Measurements from ENCODE around the gene FAM111A. TPM values are rescaled to one million over a fixed set of nuclear protein-coding genes. Genes with fewer than 3 reads are reported as not detected.
"Not testable (repeated sequence)": the region's sequence is repeated elsewhere in the genome, so short reads cannot be mapped to it uniquely, and the experiment has no call there.

The FAM111A gene
- total RNA-seq, 1 donor from 2014 or later, result 13.1 TPM

DNA sequence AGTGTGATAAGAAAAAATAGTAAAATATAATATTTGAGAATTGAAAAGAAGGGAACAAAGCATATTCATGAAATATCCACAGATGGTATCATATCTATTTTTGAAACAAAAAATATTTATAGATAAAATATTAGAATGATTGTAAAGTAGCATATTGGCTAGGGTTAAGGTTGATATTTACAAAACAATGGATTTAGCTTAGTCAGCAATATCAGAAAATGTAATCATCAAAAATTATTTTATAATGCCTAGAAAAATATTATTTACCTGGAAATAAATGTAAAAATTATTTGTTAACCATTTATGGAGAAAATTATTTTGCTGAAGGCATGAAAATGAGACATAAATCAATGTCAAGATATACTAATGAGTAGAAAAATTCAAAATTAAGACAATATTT lies 22.8 kb upstream of the FAM111A start:
- Mint-ChIP-seq H3K36me3 (ENCODE audit: low read depth, unreplicated experiment) (no peaks in the 10 kb centered on the region), H3K9me3 (ENCODE audit: unreplicated experiment) (peaks cover 14% of the 10 kb centered on the region), H3K4me1 (ENCODE audit: low read depth, unreplicated experiment) (no peaks in the 10 kb centered on the region), H3K27me3 (ENCODE audit: low read depth, unreplicated experiment) (no peaks in the 10 kb centered on the region), H3K4me3 (ENCODE audit: unreplicated experiment) (no peak overlapping the region), H3K27ac (ENCODE audit: unreplicated experiment) (no peak overlapping the region)
- H3K79me2 ChIP-seq (ENCODE audit: insufficient read depth, low read length), result no peaks in the 10 kb centered on the region
- no peak overlapping the region for H2AFZ ChIP-seq (ENCODE audit: low read depth, low read length)
- H3K9me3 ChIP-seq (ENCODE audit: insufficient read depth, low read depth, low read length), result peaks cover 5% of the 10 kb centered on the region
- H3K9ac ChIP-seq (ENCODE audit: low read length), result no peak overlapping the region
- H3K36me3 ChIP-seq (ENCODE audit: insufficient read depth, low read length), result no peaks in the 10 kb centered on the region
- DNase-seq (ENCODE audit: low read depth), result no peak
- no peaks in the 10 kb centered on the region for H3K27me3 ChIP-seq (ENCODE audit: insufficient read depth, low read length)
- no peaks in the 10 kb centered on the region for H3K4me1 ChIP-seq (ENCODE audit: insufficient read depth, low read length)
- no peaks in the 10 kb centered on the region for H4K20me1 ChIP-seq (ENCODE audit: insufficient read depth, low read length)
- no peak for FAIRE-seq
- TF ChIP-seq, protein P1, sequence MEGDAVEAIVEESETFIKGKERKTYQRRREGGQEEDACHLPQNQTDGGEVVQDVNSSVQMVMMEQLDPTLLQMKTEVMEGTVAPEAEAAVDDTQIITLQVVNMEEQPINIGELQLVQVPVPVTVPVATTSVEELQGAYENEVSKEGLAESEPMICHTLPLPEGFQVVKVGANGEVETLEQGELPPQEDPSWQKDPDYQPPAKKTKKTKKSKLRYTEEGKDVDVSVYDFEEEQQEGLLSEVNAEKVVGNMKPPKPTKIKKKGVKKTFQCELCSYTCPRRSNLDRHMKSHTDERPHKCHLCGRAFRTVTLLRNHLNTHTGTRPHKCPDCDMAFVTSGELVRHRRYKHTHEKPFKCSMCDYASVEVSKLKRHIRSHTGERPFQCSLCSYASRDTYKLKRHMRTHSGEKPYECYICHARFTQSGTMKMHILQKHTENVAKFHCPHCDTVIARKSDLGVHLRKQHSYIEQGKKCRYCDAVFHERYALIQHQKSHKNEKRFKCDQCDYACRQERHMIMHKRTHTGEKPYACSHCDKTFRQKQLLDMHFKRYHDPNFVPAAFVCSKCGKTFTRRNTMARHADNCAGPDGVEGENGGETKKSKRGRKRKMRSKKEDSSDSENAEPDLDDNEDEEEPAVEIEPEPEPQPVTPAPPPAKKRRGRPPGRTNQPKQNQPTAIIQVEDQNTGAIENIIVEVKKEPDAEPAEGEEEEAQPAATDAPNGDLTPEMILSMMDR (IDR thresholded peaks at IDR 0.05; ENCODE audit: insufficient read depth, low read depth, low read length), result no peak
- no peak for TF ChIP-seq EZH2 (IDR thresholded peaks at IDR 0.05; ENCODE audit: insufficient read depth, low read length)
- no peak overlapping the region for H3K4me3 ChIP-seq (ENCODE audit: insufficient read depth, low read depth, low read length)
- H3K27ac ChIP-seq (ENCODE audit: low read depth, low read length), result no peak overlapping the region
- H3K4me2 ChIP-seq (ENCODE audit: low read length), result no peak overlapping the region

DNA sequence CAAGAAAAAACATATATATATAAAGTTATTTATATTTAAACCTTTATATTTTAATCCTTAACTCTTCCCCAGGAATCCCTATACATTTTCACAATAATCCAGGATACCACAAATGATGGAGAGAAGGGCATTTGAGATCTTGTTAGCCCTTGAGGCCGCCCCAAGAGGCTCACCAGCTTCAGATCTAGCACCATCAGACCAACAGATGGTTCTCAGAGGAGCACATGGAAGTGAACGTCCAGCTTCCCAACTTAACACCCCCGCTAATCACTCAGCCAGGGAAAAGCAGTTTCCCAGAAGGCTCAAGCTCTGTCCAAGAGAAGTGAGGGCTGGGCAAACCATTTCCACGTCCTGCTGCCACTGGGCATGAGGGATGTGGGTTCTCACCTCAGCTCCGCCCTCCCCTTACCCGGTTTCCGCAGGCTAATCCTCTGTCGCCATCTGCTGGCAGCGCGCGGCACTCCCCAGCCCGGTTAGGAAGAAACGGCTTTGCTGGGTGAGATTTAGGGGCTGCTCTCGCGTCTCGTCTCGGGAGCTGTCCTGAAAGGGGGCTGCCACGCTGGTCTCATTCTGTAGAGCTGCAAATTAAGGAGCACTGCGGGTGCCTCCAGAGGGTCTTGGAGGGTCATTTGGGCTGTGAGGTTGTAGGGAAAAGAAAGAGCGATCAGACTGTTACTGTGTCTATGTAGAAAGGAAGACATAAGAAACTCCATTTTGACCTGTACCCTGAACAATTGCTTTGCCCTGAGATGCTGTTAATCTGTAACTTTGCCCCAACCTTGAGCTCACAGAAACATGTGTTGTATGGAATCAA lies 6.8 kb upstream of the FAM111A start:
- H3K9me3 ChIP-seq (ENCODE audit: insufficient read depth, low read depth, low read length), result peaks cover 6% of the 10 kb centered on the region
- no peaks in the 10 kb centered on the region for H3K79me2 ChIP-seq (ENCODE audit: insufficient read depth, low read length)
- DNase-seq (ENCODE audit: low read depth), result peak; percentile 48
- no peaks in the 10 kb centered on the region for H3K36me3 ChIP-seq (ENCODE audit: insufficient read depth, low read length)
- no peaks in the 10 kb centered on the region for H3K27me3 ChIP-seq (ENCODE audit: insufficient read depth, low read length)
- H3K36me3 Mint-ChIP-seq (ENCODE audit: low read depth, unreplicated experiment), result peaks cover 11% of the 10 kb centered on the region
- no peaks in the 10 kb centered on the region for H3K4me1 Mint-ChIP-seq (ENCODE audit: low read depth, unreplicated experiment)
- H3K27me3 Mint-ChIP-seq (ENCODE audit: low read depth, unreplicated experiment), result peaks cover 2% of the 10 kb centered on the region
- H3K4me2 ChIP-seq (ENCODE audit: low read length), result peak overlapping the region; percentile 81
- peaks cover 3% of the 10 kb centered on the region for H3K4me1 ChIP-seq (ENCODE audit: insufficient read depth, low read length)
- TF ChIP-seq, protein P1 (IDR thresholded peaks at IDR 0.05; ENCODE audit: insufficient read depth, low read depth, low read length), result peak; percentile 86
- TF ChIP-seq EZH2 (IDR thresholded peaks at IDR 0.05; ENCODE audit: insufficient read depth, low read length), result no peak
- peak overlapping the region; percentile 68 for H2AFZ ChIP-seq (ENCODE audit: low read depth, low read length)
- peak overlapping the region; percentile 63 for H3K9ac ChIP-seq (ENCODE audit: low read length)
- peak overlapping the region; percentile 31 for H3K4me3 ChIP-seq (ENCODE audit: insufficient read depth, low read depth, low read length)
- no peak for FAIRE-seq
- H3K27ac ChIP-seq (ENCODE audit: low read depth, low read length), result no peak overlapping the region
- H3K4me3 Mint-ChIP-seq (ENCODE audit: unreplicated experiment), result no peak overlapping the region
- no peak overlapping the region for H3K27ac Mint-ChIP-seq (ENCODE audit: unreplicated experiment)
- peaks cover 10% of the 10 kb centered on the region for H3K9me3 Mint-ChIP-seq (ENCODE audit: unreplicated experiment)
- H4K20me1 ChIP-seq (ENCODE audit: insufficient read depth, low read length), result no peaks in the 10 kb centered on the region

DNA sequence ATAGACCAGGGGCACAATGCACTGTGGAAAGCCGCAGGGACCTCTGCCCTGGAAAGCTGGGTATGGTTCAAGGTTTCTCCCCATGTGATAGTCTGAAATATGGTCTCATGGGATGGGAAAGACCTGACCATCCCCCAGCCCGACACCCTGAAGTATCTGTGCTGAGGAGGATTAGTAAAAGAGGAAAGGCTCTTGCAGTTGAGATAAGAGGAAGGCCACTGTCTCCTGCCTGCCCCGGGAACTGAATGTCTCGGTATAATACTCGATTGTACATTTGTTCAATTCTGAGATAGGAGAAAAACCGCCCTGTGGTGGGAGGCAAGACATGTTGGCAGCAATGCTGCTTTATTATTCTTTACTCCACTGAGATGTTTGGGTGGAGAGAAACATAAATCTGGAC lies 6.1 kb upstream of the FAM111A start:
- not testable (repeated sequence) for H3K4me2 ChIP-seq (ENCODE audit: low read length); H3K36me3 ChIP-seq (ENCODE audit: insufficient read depth, low read length); H3K4me3 ChIP-seq (ENCODE audit: insufficient read depth, low read depth, low read length); H3K36me3 Mint-ChIP-seq (ENCODE audit: low read depth, unreplicated experiment); H3K79me2 ChIP-seq (ENCODE audit: insufficient read depth, low read length); H3K4me1 ChIP-seq (ENCODE audit: insufficient read depth, low read length); H3K9me3 Mint-ChIP-seq (ENCODE audit: unreplicated experiment); H3K4me1 Mint-ChIP-seq (ENCODE audit: low read depth, unreplicated experiment); H3K27me3 Mint-ChIP-seq (ENCODE audit: low read depth, unreplicated experiment); H4K20me1 ChIP-seq (ENCODE audit: insufficient read depth, low read length); H3K27ac ChIP-seq (ENCODE audit: low read depth, low read length); H3K27me3 ChIP-seq (ENCODE audit: insufficient read depth, low read length); DNase-seq (ENCODE audit: low read depth); FAIRE-seq; H3K27ac Mint-ChIP-seq (ENCODE audit: unreplicated experiment); H3K4me3 Mint-ChIP-seq (ENCODE audit: unreplicated experiment); H3K9me3 ChIP-seq (ENCODE audit: insufficient read depth, low read depth, low read length); H3K9ac ChIP-seq (ENCODE audit: low read length)
- peak overlapping the region; percentile 68 for H2AFZ ChIP-seq (ENCODE audit: low read depth, low read length)

Measured in astrocyte (in vitro differentiated cells and primary cell).